ENCODE measurements around the gene ATF2. TPM values are rescaled to one million over a fixed set of nuclear protein-coding genes. Genes with fewer than 3 reads are reported as not detected.

The ATF2 gene
- total and polyA plus RNA-seq, 2 of the 13 experiments (the other 11 are each of a cell fraction or from before 2014, with no cell fraction given), result 91.6 to 95.1 TPM

DNA sequence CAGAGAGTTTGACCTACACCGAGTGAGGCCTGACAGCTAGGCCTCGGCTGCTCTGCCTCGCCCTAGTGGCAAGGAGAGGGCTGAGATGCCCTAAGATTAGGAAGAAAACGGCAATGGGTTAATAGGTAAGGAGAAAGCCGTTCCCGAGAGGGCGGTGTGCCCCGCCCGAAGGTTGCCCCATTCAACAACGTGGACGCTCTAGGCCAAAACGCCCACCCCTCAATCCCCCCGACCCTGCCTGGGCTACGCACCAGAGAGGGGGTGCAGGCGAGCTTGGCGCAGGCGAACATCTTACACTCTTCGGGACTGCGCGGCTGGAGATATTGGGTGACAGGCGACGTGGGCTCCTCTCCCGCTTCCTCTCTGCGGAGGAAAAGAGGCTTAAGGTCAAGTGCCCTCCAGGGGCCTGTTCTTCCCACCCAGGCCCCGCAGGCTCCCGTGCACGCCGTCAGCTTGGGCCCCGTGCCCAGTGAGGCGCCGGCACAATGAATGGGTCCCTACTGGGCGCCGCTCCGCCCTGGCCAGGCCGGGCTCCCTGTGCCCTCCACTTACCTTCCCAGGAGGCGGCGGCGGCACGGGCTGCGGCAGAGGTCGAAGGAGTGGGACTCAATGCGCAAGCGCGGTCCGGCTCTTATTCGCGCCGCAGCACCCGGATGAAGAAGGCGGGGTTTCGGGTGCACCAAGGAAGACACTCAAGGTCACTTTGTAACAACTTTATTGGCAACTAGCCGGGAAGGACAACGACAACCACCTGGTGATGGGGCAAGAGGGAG lies 13.3 kb upstream of the ATF2 start, which contains the start of gene ATP5MC3 (continued):
- TF ChIP-seq, protein P1, sequence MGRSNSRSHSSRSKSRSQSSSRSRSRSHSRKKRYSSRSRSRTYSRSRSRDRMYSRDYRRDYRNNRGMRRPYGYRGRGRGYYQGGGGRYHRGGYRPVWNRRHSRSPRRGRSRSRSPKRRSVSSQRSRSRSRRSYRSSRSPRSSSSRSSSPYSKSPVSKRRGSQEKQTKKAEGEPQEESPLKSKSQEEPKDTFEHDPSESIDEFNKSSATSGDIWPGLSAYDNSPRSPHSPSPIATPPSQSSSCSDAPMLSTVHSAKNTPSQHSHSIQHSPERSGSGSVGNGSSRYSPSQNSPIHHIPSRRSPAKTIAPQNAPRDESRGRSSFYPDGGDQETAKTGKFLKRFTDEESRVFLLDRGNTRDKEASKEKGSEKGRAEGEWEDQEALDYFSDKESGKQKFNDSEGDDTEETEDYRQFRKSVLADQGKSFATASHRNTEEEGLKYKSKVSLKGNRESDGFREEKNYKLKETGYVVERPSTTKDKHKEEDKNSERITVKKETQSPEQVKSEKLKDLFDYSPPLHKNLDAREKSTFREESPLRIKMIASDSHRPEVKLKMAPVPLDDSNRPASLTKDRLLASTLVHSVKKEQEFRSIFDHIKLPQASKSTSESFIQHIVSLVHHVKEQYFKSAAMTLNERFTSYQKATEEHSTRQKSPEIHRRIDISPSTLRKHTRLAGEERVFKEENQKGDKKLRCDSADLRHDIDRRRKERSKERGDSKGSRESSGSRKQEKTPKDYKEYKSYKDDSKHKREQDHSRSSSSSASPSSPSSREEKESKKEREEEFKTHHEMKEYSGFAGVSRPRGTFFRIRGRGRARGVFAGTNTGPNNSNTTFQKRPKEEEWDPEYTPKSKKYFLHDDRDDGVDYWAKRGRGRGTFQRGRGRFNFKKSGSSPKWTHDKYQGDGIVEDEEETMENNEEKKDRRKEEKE (IDR thresholded peaks at IDR 0.05), result no peak
- TF ChIP-seq, protein P2, sequence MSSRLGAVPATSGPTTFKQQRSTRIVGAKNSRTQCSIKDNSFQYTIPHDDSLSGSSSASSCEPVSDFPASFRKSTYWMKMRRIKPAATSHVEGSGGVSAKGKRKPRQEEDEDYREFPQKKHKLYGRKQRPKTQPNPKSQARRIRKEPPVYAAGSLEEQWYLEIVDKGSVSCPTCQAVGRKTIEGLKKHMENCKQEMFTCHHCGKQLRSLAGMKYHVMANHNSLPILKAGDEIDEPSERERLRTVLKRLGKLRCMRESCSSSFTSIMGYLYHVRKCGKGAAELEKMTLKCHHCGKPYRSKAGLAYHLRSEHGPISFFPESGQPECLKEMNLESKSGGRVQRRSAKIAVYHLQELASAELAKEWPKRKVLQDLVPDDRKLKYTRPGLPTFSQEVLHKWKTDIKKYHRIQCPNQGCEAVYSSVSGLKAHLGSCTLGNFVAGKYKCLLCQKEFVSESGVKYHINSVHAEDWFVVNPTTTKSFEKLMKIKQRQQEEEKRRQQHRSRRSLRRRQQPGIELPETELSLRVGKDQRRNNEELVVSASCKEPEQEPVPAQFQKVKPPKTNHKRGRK (CRISPR knock-in tag; IDR thresholded peaks at IDR 0.05), result no peak
- TF ChIP-seq ELF4 (CRISPR knock-in tag; IDR thresholded peaks at IDR 0.05; ENCODE audit: borderline replicate concordance) (peak; percentile 91; the same call in 1 of the 2 replicates), RFX5 (IDR thresholded peaks at IDR 0.05; ENCODE audit: low read depth, low read length) (no peak), ZNF746 (CRISPR knock-in tag; IDR thresholded peaks at IDR 0.05) (peak; percentile 63; the same call in 1 of the 2 replicates), ONECUT2 (CRISPR knock-in tag; IDR thresholded peaks at IDR 0.05) (peak; percentile 43; the same call in 1 of the 2 replicates), SMYD3 (CRISPR knock-in tag; IDR thresholded peaks at IDR 0.05) (peak; percentile 94; the same call in 1 of the 2 replicates), ZNF296 (CRISPR knock-in tag; conservative IDR thresholded peaks at IDR 0.05) (0 out of 2 replicates have a peak, but pooled peaks have one; percentile 29)
- TF ChIP-seq, protein P3, sequence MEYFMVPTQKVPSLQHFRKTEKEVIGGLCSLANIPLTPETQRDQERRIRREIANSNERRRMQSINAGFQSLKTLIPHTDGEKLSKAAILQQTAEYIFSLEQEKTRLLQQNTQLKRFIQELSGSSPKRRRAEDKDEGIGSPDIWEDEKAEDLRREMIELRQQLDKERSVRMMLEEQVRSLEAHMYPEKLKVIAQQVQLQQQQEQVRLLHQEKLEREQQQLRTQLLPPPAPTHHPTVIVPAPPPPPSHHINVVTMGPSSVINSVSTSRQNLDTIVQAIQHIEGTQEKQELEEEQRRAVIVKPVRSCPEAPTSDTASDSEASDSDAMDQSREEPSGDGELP (IDR thresholded peaks at IDR 0.05; ENCODE audit: borderline replicate concordance, low read depth), result peak; percentile 73; the same call in 1 of the 2 replicates
- TF ChIP-seq, protein P4, sequence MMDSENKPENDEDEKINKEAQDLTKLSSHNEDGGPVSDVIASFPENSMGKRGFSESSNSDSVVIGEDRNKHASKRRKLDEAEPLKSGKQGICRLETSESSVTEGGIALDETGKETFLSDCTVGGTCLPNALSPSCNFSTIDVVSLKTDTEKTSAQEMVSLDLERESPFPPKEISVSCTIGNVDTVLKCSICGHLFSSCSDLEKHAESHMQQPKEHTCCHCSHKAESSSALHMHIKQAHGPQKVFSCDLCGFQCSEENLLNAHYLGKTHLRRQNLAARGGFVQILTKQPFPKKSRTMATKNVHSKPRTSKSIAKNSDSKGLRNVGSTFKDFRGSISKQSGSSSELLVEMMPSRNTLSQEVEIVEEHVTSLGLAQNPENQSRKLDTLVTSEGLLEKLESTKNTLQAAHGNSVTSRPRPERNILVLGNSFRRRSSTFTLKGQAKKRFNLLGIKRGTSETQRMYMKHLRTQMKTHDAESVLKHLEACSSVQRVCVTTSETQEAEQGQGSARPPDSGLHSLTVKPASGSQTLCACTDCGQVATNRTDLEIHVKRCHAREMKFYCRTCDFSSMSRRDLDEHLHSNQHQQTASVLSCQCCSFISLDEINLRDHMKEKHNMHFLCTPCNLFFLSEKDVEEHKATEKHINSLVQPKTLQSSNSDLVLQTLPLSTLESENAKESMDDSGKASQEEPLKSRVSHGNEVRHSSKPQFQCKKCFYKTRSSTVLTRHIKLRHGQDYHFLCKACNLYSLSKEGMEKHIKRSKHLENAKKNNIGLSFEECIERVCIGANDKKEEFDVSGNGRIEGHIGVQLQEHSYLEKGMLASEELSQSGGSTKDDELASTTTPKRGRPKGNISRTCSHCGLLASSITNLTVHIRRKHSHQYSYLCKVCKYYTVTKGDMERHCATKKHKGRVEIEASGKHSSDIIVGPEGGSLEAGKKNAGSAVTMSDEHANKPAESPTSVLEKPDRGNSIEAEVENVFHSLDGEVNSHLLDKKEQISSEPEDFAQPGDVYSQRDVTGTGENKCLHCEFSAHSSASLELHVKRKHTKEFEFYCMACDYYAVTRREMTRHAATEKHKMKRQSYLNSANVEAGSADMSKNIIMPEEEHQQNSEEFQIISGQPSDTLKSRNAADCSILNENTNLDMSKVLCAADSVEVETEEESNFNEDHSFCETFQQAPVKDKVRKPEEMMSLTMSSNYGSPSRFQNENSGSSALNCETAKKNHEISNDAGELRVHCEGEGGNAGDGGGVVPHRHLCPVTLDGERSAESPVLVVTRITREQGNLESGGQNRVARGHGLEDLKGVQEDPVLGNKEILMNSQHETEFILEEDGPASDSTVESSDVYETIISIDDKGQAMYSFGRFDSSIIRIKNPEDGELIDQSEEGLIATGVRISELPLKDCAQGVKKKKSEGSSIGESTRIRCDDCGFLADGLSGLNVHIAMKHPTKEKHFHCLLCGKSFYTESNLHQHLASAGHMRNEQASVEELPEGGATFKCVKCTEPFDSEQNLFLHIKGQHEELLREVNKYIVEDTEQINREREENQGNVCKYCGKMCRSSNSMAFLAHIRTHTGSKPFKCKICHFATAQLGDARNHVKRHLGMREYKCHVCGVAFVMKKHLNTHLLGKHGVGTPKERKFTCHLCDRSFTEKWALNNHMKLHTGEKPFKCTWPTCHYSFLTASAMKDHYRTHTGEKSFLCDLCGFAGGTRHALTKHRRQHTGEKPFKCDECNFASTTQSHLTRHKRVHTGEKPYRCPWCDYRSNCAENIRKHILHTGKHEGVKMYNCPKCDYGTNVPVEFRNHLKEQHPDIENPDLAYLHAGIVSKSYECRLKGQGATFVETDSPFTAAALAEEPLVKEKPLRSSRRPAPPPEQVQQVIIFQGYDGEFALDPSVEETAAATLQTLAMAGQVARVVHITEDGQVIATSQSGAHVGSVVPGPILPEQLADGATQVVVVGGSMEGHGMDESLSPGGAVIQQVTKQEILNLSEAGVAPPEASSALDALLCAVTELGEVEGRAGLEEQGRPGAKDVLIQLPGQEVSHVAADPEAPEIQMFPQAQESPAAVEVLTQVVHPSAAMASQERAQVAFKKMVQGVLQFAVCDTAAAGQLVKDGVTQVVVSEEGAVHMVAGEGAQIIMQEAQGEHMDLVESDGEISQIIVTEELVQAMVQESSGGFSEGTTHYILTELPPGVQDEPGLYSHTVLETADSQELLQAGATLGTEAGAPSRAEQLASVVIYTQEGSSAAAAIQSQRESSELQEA (CRISPR knock-in tag; IDR thresholded peaks at IDR 0.05; ENCODE audit: not compliant biosample characterization), result peak; percentile 97
- TF ChIP-seq, protein P5, sequence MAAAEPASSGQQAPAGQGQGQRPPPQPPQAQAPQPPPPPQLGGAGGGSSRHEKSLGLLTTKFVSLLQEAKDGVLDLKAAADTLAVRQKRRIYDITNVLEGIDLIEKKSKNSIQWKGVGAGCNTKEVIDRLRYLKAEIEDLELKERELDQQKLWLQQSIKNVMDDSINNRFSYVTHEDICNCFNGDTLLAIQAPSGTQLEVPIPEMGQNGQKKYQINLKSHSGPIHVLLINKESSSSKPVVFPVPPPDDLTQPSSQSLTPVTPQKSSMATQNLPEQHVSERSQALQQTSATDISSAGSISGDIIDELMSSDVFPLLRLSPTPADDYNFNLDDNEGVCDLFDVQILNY (CRISPR knock-in tag; conservative IDR thresholded peaks at IDR 0.05), result no peak; the same call in 1 of the 2 replicates
- TF ChIP-seq, protein P6, sequence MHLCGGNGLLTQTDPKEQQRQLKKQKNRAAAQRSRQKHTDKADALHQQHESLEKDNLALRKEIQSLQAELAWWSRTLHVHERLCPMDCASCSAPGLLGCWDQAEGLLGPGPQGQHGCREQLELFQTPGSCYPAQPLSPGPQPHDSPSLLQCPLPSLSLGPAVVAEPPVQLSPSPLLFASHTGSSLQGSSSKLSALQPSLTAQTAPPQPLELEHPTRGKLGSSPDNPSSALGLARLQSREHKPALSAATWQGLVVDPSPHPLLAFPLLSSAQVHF (CRISPR knock-in tag; IDR thresholded peaks at IDR 0.05), result peak; percentile 51; the same call in 1 of the 2 replicates

All from HepG2 (cell line).